ENCODE measurements around the gene ENTPD3. TPM values are rescaled to one million over a fixed set of nuclear protein-coding genes. Genes with fewer than 3 reads are reported as not detected.

The ENTPD3 gene
- polyA plus RNA-seq, 1 donor (not counting 4 experiments of a cell fraction or from before 2014, with no cell fraction given), result 12.9 TPM

DNA sequence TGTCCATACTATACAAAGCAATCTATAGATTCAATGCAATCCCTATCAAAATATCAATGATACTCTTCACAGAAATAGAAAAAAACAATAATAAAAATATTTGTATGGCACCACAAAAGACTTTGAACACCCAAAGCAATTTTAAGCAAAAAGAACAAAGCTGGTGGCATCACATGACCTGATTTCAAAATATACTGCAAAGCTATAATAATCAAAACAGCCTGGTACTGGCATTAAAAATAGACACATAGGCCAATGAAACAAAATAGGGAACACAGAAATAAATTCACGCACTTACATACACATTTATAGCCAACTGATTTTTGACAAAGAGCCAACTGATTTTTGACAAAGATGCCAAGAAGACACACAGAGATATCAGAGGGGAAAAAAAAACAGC lies 9.2 kb upstream of the ENTPD3 start:
- H3K9me3 ChIP-seq (ENCODE audit: control insufficient read depth, low read depth, low read length), result no peaks in the 10 kb centered on the region
- H2AFZ ChIP-seq (ENCODE audit: control insufficient read depth, low read length), result no peak overlapping the region
- no peaks in the 10 kb centered on the region for H3K27me3 ChIP-seq (ENCODE audit: control insufficient read depth, extremely low read depth, insufficient read depth, low read length)
- H3K27ac ChIP-seq (ENCODE audit: control insufficient read depth, insufficient read depth, low read length), result no peak overlapping the region
- peaks cover 5% of the 10 kb centered on the region for H3K4me1 ChIP-seq (ENCODE audit: control insufficient read depth, extremely low read depth, insufficient read depth, low read length)
- H4K20me1 ChIP-seq (ENCODE audit: control insufficient read depth, extremely low read depth, insufficient read depth, low read length), result no peaks in the 10 kb centered on the region
- H3K79me2 ChIP-seq (ENCODE audit: control insufficient read depth, insufficient read depth, low read length), result no peaks in the 10 kb centered on the region
- no peak overlapping the region for H3K4me3 ChIP-seq (ENCODE audit: control insufficient read depth in 2 of 3, extremely low read depth in 1 of 3, insufficient read depth in 2 of 3, low read depth in 1 of 3, low read length in 3 of 3)
- dilution Hi-C loops (cut with MboI; ENCODE audit: extremely low pct_ligation_motif_present, low sequenced_read_pairs), result no loop called here
- no peaks in the 10 kb centered on the region for H3K36me3 ChIP-seq (ENCODE audit: control insufficient read depth in 2 of 2, extremely low read depth in 1 of 2, insufficient read depth in 2 of 2, low read length in 2 of 2)
- DNase-seq (ENCODE audit: low read depth, low spot score), result no peak
- no peak overlapping the region for H3K4me2 ChIP-seq (ENCODE audit: control insufficient read depth, extremely low read depth, insufficient read depth, low read depth, low read length)
- TF ChIP-seq, protein P1, sequence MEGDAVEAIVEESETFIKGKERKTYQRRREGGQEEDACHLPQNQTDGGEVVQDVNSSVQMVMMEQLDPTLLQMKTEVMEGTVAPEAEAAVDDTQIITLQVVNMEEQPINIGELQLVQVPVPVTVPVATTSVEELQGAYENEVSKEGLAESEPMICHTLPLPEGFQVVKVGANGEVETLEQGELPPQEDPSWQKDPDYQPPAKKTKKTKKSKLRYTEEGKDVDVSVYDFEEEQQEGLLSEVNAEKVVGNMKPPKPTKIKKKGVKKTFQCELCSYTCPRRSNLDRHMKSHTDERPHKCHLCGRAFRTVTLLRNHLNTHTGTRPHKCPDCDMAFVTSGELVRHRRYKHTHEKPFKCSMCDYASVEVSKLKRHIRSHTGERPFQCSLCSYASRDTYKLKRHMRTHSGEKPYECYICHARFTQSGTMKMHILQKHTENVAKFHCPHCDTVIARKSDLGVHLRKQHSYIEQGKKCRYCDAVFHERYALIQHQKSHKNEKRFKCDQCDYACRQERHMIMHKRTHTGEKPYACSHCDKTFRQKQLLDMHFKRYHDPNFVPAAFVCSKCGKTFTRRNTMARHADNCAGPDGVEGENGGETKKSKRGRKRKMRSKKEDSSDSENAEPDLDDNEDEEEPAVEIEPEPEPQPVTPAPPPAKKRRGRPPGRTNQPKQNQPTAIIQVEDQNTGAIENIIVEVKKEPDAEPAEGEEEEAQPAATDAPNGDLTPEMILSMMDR (optimal IDR thresholded peaks at IDR 0.05 in 1 of 3, IDR thresholded peaks at IDR 0.05 in 1 of 3, conservative IDR thresholded peaks at IDR 0.05 in 1 of 3; ENCODE audit: extremely low read depth in 1 of 3, insufficient read depth in 2 of 3, low read length in 3 of 3), result no peak
- TF ChIP-seq EZH2 (IDR thresholded peaks at IDR 0.05; ENCODE audit: low read length), result no peak
- no peak for FAIRE-seq
- H3K9ac ChIP-seq (ENCODE audit: control insufficient read depth, extremely low read depth, insufficient read depth, low read length), result no peak overlapping the region
- no peaks in the 10 kb centered on the region for H3K9me1 ChIP-seq (ENCODE audit: control insufficient read depth, extremely low read depth, insufficient read depth, low read length)

DNA sequence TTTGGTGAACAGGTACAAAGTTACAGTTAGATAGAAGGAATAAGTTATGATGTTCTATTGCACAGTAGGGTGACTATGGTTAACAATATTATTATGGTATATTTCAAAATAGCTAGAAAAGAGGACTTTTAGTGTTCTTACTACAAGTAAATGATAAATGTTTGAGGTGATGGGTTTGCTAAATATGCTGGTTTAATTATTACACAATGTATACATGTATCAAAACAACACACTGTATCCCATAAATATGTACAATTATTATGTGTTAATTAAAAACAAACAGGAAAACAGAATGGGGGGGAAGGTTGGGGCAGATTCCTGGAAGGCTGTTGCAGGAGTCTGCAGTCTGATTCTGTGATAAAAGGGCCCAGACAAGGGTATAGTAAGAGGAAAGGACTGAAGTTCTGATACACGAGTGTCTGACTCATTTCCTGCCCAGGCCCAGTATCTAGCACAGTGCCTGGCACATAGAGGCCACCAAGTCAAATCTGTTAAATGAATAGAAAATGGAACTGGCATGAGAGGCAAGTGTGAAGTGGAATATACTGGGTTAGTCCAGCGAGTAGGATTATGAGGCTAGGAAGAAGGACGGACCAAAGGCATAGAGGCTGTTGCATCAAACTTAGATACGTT lies 7.2 kb upstream of the ENTPD3 start:
- Histone ChIP-seq H3K4me3 (ENCODE audit: control insufficient read depth in 2 of 3, extremely low read depth in 1 of 3, insufficient read depth in 2 of 3, low read depth in 1 of 3, low read length in 3 of 3) (no peak overlapping the region), H3K4me1 (ENCODE audit: control insufficient read depth, extremely low read depth, insufficient read depth, low read length) (peaks cover 5% of the 10 kb centered on the region), H3K27me3 (ENCODE audit: control insufficient read depth, extremely low read depth, insufficient read depth, low read length) (no peaks in the 10 kb centered on the region), H3K9me1 (ENCODE audit: control insufficient read depth, extremely low read depth, insufficient read depth, low read length) (no peaks in the 10 kb centered on the region), H3K36me3 (ENCODE audit: control insufficient read depth in 2 of 2, extremely low read depth in 1 of 2, insufficient read depth in 2 of 2, low read length in 2 of 2) (no peaks in the 10 kb centered on the region), H3K27ac (ENCODE audit: control insufficient read depth, insufficient read depth, low read length) (no peak overlapping the region), H3K9ac (ENCODE audit: control insufficient read depth, extremely low read depth, insufficient read depth, low read length) (no peak overlapping the region), H3K4me2 (ENCODE audit: control insufficient read depth, extremely low read depth, insufficient read depth, low read depth, low read length) (no peak overlapping the region), H2AFZ (ENCODE audit: control insufficient read depth, low read length) (no peak overlapping the region), H3K9me3 (ENCODE audit: control insufficient read depth, low read depth, low read length) (no peaks in the 10 kb centered on the region), H3K79me2 (ENCODE audit: control insufficient read depth, insufficient read depth, low read length) (no peaks in the 10 kb centered on the region), H4K20me1 (ENCODE audit: control insufficient read depth, extremely low read depth, insufficient read depth, low read length) (no peaks in the 10 kb centered on the region)
- DNase-seq (ENCODE audit: low read depth, low spot score), result no peak
- dilution Hi-C loops (cut with MboI; ENCODE audit: extremely low pct_ligation_motif_present, low sequenced_read_pairs), result no loop called here
- FAIRE-seq, result peak; percentile 34
- no peak for TF ChIP-seq EZH2 (IDR thresholded peaks at IDR 0.05; ENCODE audit: low read length)
- TF ChIP-seq, protein P1 (optimal IDR thresholded peaks at IDR 0.05 in 1 of 3, IDR thresholded peaks at IDR 0.05 in 1 of 3, conservative IDR thresholded peaks at IDR 0.05 in 1 of 3; ENCODE audit: extremely low read depth in 1 of 3, insufficient read depth in 2 of 3, low read length in 3 of 3), result no peak

Measured in keratinocyte (primary cell).